Stomach (tissue), 4 donors: ENCODE results near the gene COL6A5.

Experiments used
- EP300 ChIP-seq: sonication (generic); formaldehyde crosslinking; IDR thresholded peaks from one replicate; pipeline ENCODE4 v1.6.1; 2017; ENCODE audit warnings: antibody characterized with exemption
- POLR2A ChIP-seq, 4 donors: fragments of 450-650 bp; IDR thresholded peaks; one replicate each; pipeline ENCODE4 v1.6.1; 2016; ENCODE audit warnings: antibody characterized with exemption in 4 of 4, control low read depth in 2 of 4, mild to moderate bottlenecking in 1 of 4, moderate library complexity in 1 of 4
- TF ChIP-seq, protein P1 (sequence below), 7 experiments: fragments of 450-650 bp in 4 of 7; fragments of 200-600 bp in 3 of 7; sonication (generic) in 3 of 7; IDR thresholded peaks; one replicate each; pipeline ENCODE4 v1.5.1; 2016 to 2019; ENCODE audit warnings: antibody characterized with exemption in 7 of 7, control low read depth in 2 of 7, mild to moderate bottlenecking in 1 of 7

DNA sequence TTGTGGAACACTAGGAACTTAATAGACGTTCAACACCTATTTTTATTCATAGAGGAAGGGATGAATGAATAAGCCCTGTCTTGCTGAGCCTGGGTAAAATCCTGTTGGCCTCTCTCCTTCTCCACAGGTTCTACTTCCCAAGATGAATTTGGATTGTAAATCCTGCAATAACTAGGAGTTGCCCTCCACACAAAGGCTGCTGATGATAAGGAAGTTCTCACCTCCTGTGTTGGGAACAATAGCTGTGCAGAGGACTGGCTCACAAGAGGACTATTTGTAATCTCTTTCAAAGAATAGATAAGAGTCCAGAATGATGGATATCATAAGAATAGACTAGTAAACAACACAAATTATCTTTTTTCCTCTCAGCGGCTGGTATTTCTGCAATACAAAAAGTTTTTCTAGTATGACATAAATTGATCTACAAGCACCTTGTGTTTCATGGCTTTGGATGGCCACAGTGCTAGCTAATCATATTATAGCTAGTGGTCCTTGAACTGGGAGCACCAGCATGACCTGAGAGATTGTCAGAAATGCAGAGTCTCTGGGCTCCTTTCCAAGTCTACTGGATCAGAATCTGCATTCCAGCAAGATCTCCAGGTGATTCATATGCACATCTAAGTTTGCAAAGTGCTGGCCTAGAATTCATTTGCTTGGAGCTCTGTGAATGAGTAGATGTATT lies 143.4 kb downstream of the COL6A5 start:
- TF ChIP-seq POLR2A (IDR thresholded peaks at IDR 0.05): no peak
- TF ChIP-seq, protein P1, sequence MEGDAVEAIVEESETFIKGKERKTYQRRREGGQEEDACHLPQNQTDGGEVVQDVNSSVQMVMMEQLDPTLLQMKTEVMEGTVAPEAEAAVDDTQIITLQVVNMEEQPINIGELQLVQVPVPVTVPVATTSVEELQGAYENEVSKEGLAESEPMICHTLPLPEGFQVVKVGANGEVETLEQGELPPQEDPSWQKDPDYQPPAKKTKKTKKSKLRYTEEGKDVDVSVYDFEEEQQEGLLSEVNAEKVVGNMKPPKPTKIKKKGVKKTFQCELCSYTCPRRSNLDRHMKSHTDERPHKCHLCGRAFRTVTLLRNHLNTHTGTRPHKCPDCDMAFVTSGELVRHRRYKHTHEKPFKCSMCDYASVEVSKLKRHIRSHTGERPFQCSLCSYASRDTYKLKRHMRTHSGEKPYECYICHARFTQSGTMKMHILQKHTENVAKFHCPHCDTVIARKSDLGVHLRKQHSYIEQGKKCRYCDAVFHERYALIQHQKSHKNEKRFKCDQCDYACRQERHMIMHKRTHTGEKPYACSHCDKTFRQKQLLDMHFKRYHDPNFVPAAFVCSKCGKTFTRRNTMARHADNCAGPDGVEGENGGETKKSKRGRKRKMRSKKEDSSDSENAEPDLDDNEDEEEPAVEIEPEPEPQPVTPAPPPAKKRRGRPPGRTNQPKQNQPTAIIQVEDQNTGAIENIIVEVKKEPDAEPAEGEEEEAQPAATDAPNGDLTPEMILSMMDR (IDR thresholded peaks at IDR 0.05): no peak
- TF ChIP-seq EP300: no peak
